ENCODE data around the gene CAMK1D. TPM values are rescaled to one million over a fixed set of nuclear protein-coding genes. Genes with fewer than 3 reads are reported as not detected.
A peak's percentile ranks its signal among the peaks of the same experiment; 100 is the strongest.
"Not testable (repeated sequence)": the region's sequence is repeated elsewhere in the genome, so short reads cannot be mapped to it uniquely, and the experiment has no call there.

CAMK1D gene
- total RNA-seq, 1 donor from 2014 or later = 58.8 TPM

GRCh38 chr10:12333380-12334185, 15.8 kb upstream of the CAMK1D start:
- intact Hi-C loops (cut with micrococcal nuclease) = loop anchor here (1.0 kb wide), 2 partner anchors 8 to 16 kb away; partner anchors contain the start of gene CAMK1D
- peak overlapping the region; percentile 72 for H3K27ac Mint-ChIP-seq
- ChIA-PET CTCF (no interaction called here), POLR2A (interaction anchor here (0.5 to 4.0 kb wide), 7 partner anchors 15 to 214 kb away, joined by 3 to 28 read pairs (median 4); partner anchors contain the start of gene CAMK1D)
- H3K4me3 Mint-ChIP-seq = peak overlapping the region; percentile 61
- DNase-seq (peak; percentile 37), ATAC-seq (ENCODE audit: low read depth) (peak; percentile 95)
- H3K4me1 Mint-ChIP-seq = peaks cover 36% of the 10 kb centered on the region
- no peak for TF ChIP-seq CTCF (IDR thresholded peaks at IDR 0.05)
- H3K27me3 Mint-ChIP-seq = no peaks in the 10 kb centered on the region
- no peaks in the 10 kb centered on the region for H3K9me3 Mint-ChIP-seq
- H3K36me3 Mint-ChIP-seq (ENCODE audit: low read depth) = no peaks in the 10 kb centered on the region

- ChIA-PET CTCF (no interaction called here), POLR2A (interaction anchor here (0.5 to 4.0 kb wide), 4 partner anchors 15 to 215 kb away, joined by 3 to 28 read pairs (median 4); partner anchors contain the start of gene CAMK1D)
- TF ChIP-seq CTCF (IDR thresholded peaks at IDR 0.05) = no peak
- H3K4me1 Mint-ChIP-seq = peaks cover 38% of the 10 kb centered on the region
- peak overlapping the region; percentile 72 for H3K27ac Mint-ChIP-seq
- no peaks in the 10 kb centered on the region for H3K9me3 Mint-ChIP-seq
- peak overlapping the region; percentile 61 for H3K4me3 Mint-ChIP-seq
- H3K27me3 Mint-ChIP-seq = no peaks in the 10 kb centered on the region
- no peaks in the 10 kb centered on the region for H3K36me3 Mint-ChIP-seq (ENCODE audit: low read depth)
- intact Hi-C loops (cut with micrococcal nuclease) = no loop called here
- ATAC-seq (ENCODE audit: low read depth) (no peak), DNase-seq (no peak)
These were observed 15.2 kb upstream of the CAMK1D start for GRCh38 chr10:12334186-12334530.

GRCh38 chr10:12335169-12335568, 14.2 kb upstream of the CAMK1D start:
- POLR2A ChIA-PET; H3K36me3 Mint-ChIP-seq (ENCODE audit: low read depth); DNase-seq; CTCF ChIA-PET; H3K9me3 Mint-ChIP-seq; ATAC-seq (ENCODE audit: low read depth); H3K27ac Mint-ChIP-seq; intact Hi-C loops (cut with micrococcal nuclease); H3K27me3 Mint-ChIP-seq; H3K4me3 Mint-ChIP-seq: not testable (repeated sequence)
- H3K4me1 Mint-ChIP-seq = peaks cover 44% of the 10 kb centered on the region

- TF ChIP-seq CTCF (IDR thresholded peaks at IDR 0.05) = no peak
- Mint-ChIP-seq H3K36me3 (ENCODE audit: low read depth) (no peaks in the 10 kb centered on the region), H3K27ac (peak overlapping the region; percentile 25), H3K4me3 (no peak overlapping the region), H3K9me3 (no peaks in the 10 kb centered on the region), H3K4me1 (peaks cover 65% of the 10 kb centered on the region), H3K27me3 (no peaks in the 10 kb centered on the region)
- ChIA-PET POLR2A (interaction anchor here (2.8 kb wide), 1 partner anchor 12 kb away, joined by 13 read pairs; the partner anchor contains the start of gene CAMK1D), CTCF (interaction anchor here (1.6 kb wide), 1 partner anchor 73 kb away, joined by 3 read pairs; no protein-coding TSS in a partner anchor)
- no peak for ATAC-seq (ENCODE audit: low read depth)
- intact Hi-C loops (cut with micrococcal nuclease) = no loop called here
- no peak for DNase-seq
These were observed 11.6 kb upstream of the CAMK1D start for GRCh38 chr10:12337453-12338372.

GRCh38 chr10:12338981-12339380, 10.4 kb upstream of the CAMK1D start:
- ATAC-seq (ENCODE audit: low read depth) (no peak), DNase-seq (no peak)
- POLR2A ChIA-PET = interaction anchor here (0.6 to 2.6 kb wide), 3 partner anchors 11 to 75 kb away, joined by 3 to 13 read pairs (median 4); partner anchors contain the start of gene CAMK1D
- Mint-ChIP-seq H3K27me3 (no peaks in the 10 kb centered on the region), H3K4me1 (peaks cover 59% of the 10 kb centered on the region), H3K4me3 (no peak overlapping the region), H3K36me3 (ENCODE audit: low read depth) (no peaks in the 10 kb centered on the region), H3K9me3 (no peaks in the 10 kb centered on the region), H3K27ac (no peak overlapping the region)
- CTCF ChIA-PET = interaction anchor here (1.6 kb wide), 1 partner anchor 75 kb away, joined by 3 read pairs; no protein-coding TSS in a partner anchor
- intact Hi-C loops (cut with micrococcal nuclease) = no loop called here
- TF ChIP-seq CTCF (IDR thresholded peaks at IDR 0.05) = no peak

All from activated B cell treated with CpG ODN at 0.5 μM for 24 hours (primary cell).